Endothelial cell of umbilical vein (primary cell): ENCODE data around the gene GFI1B. TPM values are rescaled to one million over a fixed set of nuclear protein-coding genes. Genes with fewer than 3 reads are reported as not detected.
A peak's percentile ranks its signal among the peaks of the same experiment; 100 is the strongest.

Experiments used
- BruUV-seq: library from RNA; stranded (reverse); fragments of 400-500 nt; replicated peaks from 2 replicates; lab custom pipeline; 2021; lab: Mats Ljungman, UMichigan
- CTCF ChIA-PET: fragments of 300-600, 350-600 bp; sonication (Branson Sonifier 250); formaldehyde crosslinking; loops from one replicate; lab custom pipeline; 2021; ENCODE audit warnings: antibody characterized with exemption, inconsistent platforms; lab: Charles Lee
- POLR2A ChIA-PET: fragments of 300-600, 350-600 bp; sonication (Branson Sonifier 250); formaldehyde crosslinking; loops from one replicate; lab custom pipeline; 2021; ENCODE audit warnings: antibody characterized with exemption, inconsistent platforms; lab: Charles Lee
- DNase-seq: peaks from one replicate; pipeline ENCODE4 v3.0.0-alpha.2; 2011; ENCODE audit warnings: low read depth, low spot score
- FAIRE-seq: peaks from 2 replicates; lab custom pipeline; 2011; peaks lifted over from hg19 to GRCh38; lab: Jason Lieb, UNC
- H2AFZ ChIP-seq: 2 replicates; pipeline ENCODE4 v1.6.0; 2012; ENCODE audit warnings: low read depth, low read length, control low read depth, inconsistent platforms
- H3K27ac ChIP-seq: 2 replicates; pipeline ENCODE4 v1.5.1; 2011; ENCODE audit warnings: low read depth, mild to moderate bottlenecking, control low read depth, low read length, moderate library complexity; ENCODE audit not compliant: insufficient read depth
- H3K27me3 ChIP-seq, 2 experiments: 2 replicates each; pipeline versions ENCODE4 v1.6.0 to v1.6.1; 2011; ENCODE audit warnings: low read length in 2 of 2, mixed read lengths in 1 of 2; ENCODE audit not compliant: control insufficient read depth in 2 of 2, insufficient read depth in 2 of 2
- H3K36me3 ChIP-seq, 2 experiments: 2 replicates in 1 of 2; 3 replicates in 1 of 2; pipeline ENCODE4 v1.5.1; 2011; ENCODE audit warnings: low read length in 2 of 2, mild to moderate bottlenecking in 1 of 2, moderate library complexity in 1 of 2; ENCODE audit not compliant: control insufficient read depth in 2 of 2, insufficient read depth in 2 of 2; ENCODE audit errors: extremely low read depth in 1 of 2
- H3K4me1 ChIP-seq: 3 replicates; pipeline ENCODE4 v1.5.1; 2011; ENCODE audit warnings: mild to moderate bottlenecking, low read length; ENCODE audit not compliant: control insufficient read depth, insufficient read depth; ENCODE audit errors: extremely low read depth
- H3K4me2 ChIP-seq: 2 replicates; pipeline ENCODE4 v1.6.1; 2011; ENCODE audit warnings: low read length, control low read depth, mixed read lengths; ENCODE audit not compliant: insufficient read depth
- H3K4me3 ChIP-seq, 3 experiments: fragments of 200-600 bp in 1 of 3; sonication (generic), shearing (Covaris generic) in 1 of 3; replicated peaks in 1 of 3; 2 replicates each; pipeline ENCODE4 v1.5.1; 2011 to 2016; ENCODE audit warnings: control low read depth in 3 of 3, low read length in 3 of 3, mild to moderate bottlenecking in 2 of 3, inconsistent platforms in 1 of 3, low read depth in 1 of 3, moderate library complexity in 1 of 3; ENCODE audit not compliant: insufficient read depth in 1 of 3
- H3K79me2 ChIP-seq: 2 replicates; pipeline ENCODE4 v1.6.0; 2012; ENCODE audit warnings: low read length, inconsistent platforms; ENCODE audit not compliant: control insufficient read depth, insufficient read depth
- H3K9ac ChIP-seq: replicated peaks from 2 replicates; pipeline ENCODE3; 2011; ENCODE audit warnings: low read length, control low read depth; ENCODE audit not compliant: insufficient read depth; ENCODE audit errors: extremely low read depth
- H3K9me1 ChIP-seq: replicated peaks from 3 replicates; pipeline ENCODE4 v1.6.0; 2011; ENCODE audit warnings: mild to moderate bottlenecking, low read length; ENCODE audit not compliant: control insufficient read depth, insufficient read depth; ENCODE audit errors: extremely low read depth
- H3K9me3 ChIP-seq: replicated peaks from 2 replicates; pipeline ENCODE4 v1.5.1; 2012; ENCODE audit warnings: low read length, inconsistent platforms; ENCODE audit not compliant: control insufficient read depth, insufficient read depth
- H4K20me1 ChIP-seq: replicated peaks from 2 replicates; pipeline ENCODE3; 2011; ENCODE audit warnings: mild to moderate bottlenecking, low read length; ENCODE audit not compliant: control insufficient read depth, insufficient read depth; ENCODE audit errors: extremely low read depth
- FOS ChIP-seq: IDR thresholded peaks from 2 replicates; pipeline ENCODE4 v1.6.1; 2011; ENCODE audit warnings: mild to moderate bottlenecking, low read length, moderate library complexity, borderline replicate concordance; ENCODE audit not compliant: insufficient read depth
- POLR2A ChIP-seq: IDR thresholded peaks from 2 replicates; pipeline ENCODE4 v1.6.1; 2012; ENCODE audit warnings: low read depth, mild to moderate bottlenecking, control low read depth, low read length
- POLR2AphosphoS5 ChIP-seq: IDR thresholded peaks from 2 replicates; pipeline ENCODE4 v1.6.1; 2012; ENCODE audit warnings: low read depth, mild to moderate bottlenecking, control low read depth, low read length, moderate library complexity; ENCODE audit not compliant: insufficient read depth
- dilution Hi-C: fragments of 300-500 bp; cut with MboI; formaldehyde crosslinking; loops from one replicate; pipeline ENCODE4 v1.15.0; 2019; ENCODE audit warnings: low sequenced_read_pairs; ENCODE audit not compliant: extremely low pct_ligation_motif_present
- intact Hi-C: fragments of 100-400 bp; cut with micrococcal nuclease; formaldehyde crosslinking; loops from one replicate; pipeline ENCODE4 v1.10.0; 2022
- polyA plus RNA-seq, 4 experiments: library from polyadenylated mRNA; depleted of rRNA in 3 of 4; stranded (reverse) in 3 of 4; unstranded in 1 of 4; fragments of >200 nt; gene quantifications; 2 replicates each; pipeline versions ENCODE4 v1.2.1 to v1.2.3, GENCODE V29; 2011 to 2012; ENCODE audit warnings: missing spikeins in 1 of 4
- total RNA-seq: library from RNA; stranded (reverse); gene quantifications from 2 replicates; pipeline ENCODE4 v1.2.3, GENCODE V29; 2021

The GFI1B gene
- total and polyA plus RNA-seq, 2 donors (not counting 3 experiments of a cell fraction or from before 2014, with no cell fraction given): 0.04 TPM; not detected in 1

DNA sequence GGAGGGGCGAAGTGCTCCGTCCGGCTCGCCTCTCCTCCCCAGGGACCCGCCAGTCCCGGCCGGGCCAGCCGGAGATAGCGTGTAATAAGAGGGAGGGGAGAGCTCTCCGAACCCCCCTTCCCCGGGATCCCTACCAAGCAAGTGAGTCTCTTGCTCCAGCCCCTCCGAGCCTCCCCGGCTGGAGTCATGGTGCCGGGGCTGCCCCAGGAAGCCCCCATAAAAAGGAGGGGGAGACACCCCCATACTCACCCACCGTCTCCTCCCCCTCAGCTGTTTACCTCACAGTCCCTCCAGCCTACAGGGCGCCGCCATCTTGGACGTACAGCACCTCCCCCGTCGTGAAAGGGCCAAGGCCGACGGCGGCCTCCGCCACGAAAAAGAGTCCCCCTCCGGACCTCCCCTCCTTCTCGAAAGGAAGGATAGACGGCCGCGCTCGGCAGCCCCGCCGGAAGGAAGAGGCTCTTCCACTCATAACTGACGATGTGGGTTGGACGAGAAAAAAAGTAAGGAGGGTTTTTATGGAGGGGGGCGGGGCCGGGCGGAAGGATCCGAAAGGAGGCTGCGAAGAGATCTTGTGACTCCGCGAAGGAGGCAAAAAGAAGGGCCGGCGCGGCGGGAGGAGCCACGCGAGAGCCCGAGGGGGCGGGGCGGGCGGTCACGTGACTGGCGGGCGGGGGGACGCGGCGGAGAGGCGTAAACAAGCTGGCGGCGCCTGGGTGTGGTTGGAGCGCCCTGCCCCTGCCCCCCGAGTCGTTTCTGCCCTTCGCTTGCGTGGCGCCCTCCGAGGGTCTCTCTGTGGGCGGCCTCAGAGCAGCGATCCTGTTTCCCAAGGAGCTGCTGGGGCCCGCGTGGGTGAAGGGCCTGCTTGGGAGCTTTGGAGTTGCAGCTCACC lies 34.0 kb upstream of the GFI1B start, which contains the start of gene TSC1:
Gene TSC1, minus strand, starts transcription at position 323 of the 892 bp plus-strand sequence. CDS start 15,744 bp downstream, outside the sequence.
- Histone ChIP-seq H3K9me3 (no peaks in the 10 kb centered on the region), H3K36me3 (no peaks in the 10 kb centered on the region), H3K9me1 (no peaks in the 10 kb centered on the region), H3K4me3 (peak within 1 kb of the TSS; percentile 88 to 100 (median 90)), H3K4me1 (peaks cover 8% of the 10 kb centered on the region), H3K4me2 (peak within 1 kb of the TSS; percentile 97), H3K27me3 (no peaks in the 10 kb centered on the region), H2AFZ (peak within 1 kb of the TSS; percentile 95), H3K79me2 (peaks cover 39% of the 10 kb centered on the region), H4K20me1 (no peaks in the 10 kb centered on the region), H3K27ac (peak within 1 kb of the TSS; percentile 99), H3K9ac (peak within 1 kb of the TSS; percentile 98)
- CTCF ChIA-PET: interaction anchor here (0.7 to 2.6 kb wide), 6 partner anchors 10 to 175 kb away, joined by 3 to 13 read pairs (median 4); partner anchors contain the start of gene GTF3C5
- FAIRE-seq: peak; percentile 92
- no TSS peak for BruUV-seq
- intact Hi-C loops: loop anchor here (2.0 to 10.0 kb wide), 2 partner anchors 66 to 270 kb away; partner anchors contain the start of genes AK8, GTF3C4 and SPACA9
- TF ChIP-seq POLR2AphosphoS5 (peak; percentile 38), POLR2A (peak; percentile 73), FOS (no peak)
- POLR2A ChIA-PET: interaction anchor here (0.8 to 1.4 kb wide), 2 partner anchors 9 to 86 kb away, joined by 3 to 5 read pairs; no protein-coding TSS in a partner anchor
- dilution Hi-C loops: no loop called here
- DNase-seq: peak; percentile 96
